ENCODE results near the gene CCDC8.

- no peak for TF ChIP-seq POLR2A (IDR thresholded peaks at IDR 0.05)
- TF ChIP-seq CTCF (IDR thresholded peaks at IDR 0.05): no peak
Measured at GRCh38 chr19:46390866-46391265, 22.5 kb downstream of the CCDC8 start.
